Upper lobe of left lung (tissue), 6 donors: ENCODE results near the gene AGBL1. TPM values are rescaled to one million over a fixed set of nuclear protein-coding genes. Genes with fewer than 3 reads are reported as not detected.
A peak's percentile ranks its signal among the peaks of the same experiment; 100 is the strongest.

Source experiments
- ATAC-seq, 2 donors: fragments of 200-7000 bp; cut with Tn5 transposase; one replicate each; pipeline ENCODE4 v1.9.1; 2022; ENCODE audit warnings: mild to moderate bottlenecking in 2 of 2, moderate library complexity in 2 of 2; ENCODE audit not compliant: low FRiP score in 2 of 2
- DNase-seq, 2 donors: peaks; one replicate each; pipeline ENCODE4 v3.0.0-alpha.2; 2019 to 2020
- H3K27ac ChIP-seq, 4 donors: fragments of 200-600 bp; sonication (generic); one replicate each; pipeline ENCODE4 v1.5.1; 2016 to 2019
- H3K27me3 ChIP-seq, 4 donors: fragments of 200-600 bp; sonication (generic); one replicate each; pipeline ENCODE4 v1.5.1; 2017 to 2019
- H3K36me3 ChIP-seq, 4 donors: fragments of 200-600 bp; sonication (generic); one replicate each; pipeline ENCODE4 v1.5.1; 2016 to 2019
- H3K4me1 ChIP-seq, 4 donors: fragments of 200-600 bp; sonication (generic); one replicate each; pipeline ENCODE4 v1.5.1; 2018 to 2019
- H3K4me3 ChIP-seq, 4 donors: fragments of 200-600 bp; sonication (generic); one replicate each; pipeline ENCODE4 v1.5.1; 2017 to 2019; ENCODE audit warnings: mild to moderate bottlenecking in 2 of 4, moderate library complexity in 1 of 4
- H3K9me3 ChIP-seq, 4 donors: fragments of 200-600 bp; sonication (generic); one replicate each; pipeline ENCODE4 v1.5.1; 2018 to 2019
- EP300 ChIP-seq, 4 donors: sonication (generic); formaldehyde crosslinking; IDR thresholded peaks; one replicate each; pipeline ENCODE4 v1.5.1; 2017; ENCODE audit warnings: antibody characterized with exemption in 4 of 4, control low read depth in 2 of 4
- POLR2A ChIP-seq, 4 donors: fragments of 450-650 bp; IDR thresholded peaks; one replicate each; pipeline ENCODE4 v1.5.1; 2016 to 2017; ENCODE audit warnings: antibody characterized with exemption in 4 of 4, mild to moderate bottlenecking in 2 of 4
- POLR2AphosphoS5 ChIP-seq, 2 donors: sonication (generic); formaldehyde crosslinking; IDR thresholded peaks; one replicate each; pipeline ENCODE4 v1.5.1; 2017; ENCODE audit warnings: antibody characterized with exemption in 2 of 2
- WGBS, 2 donors: methylation state at CpG; one replicate each; pipeline ENCODE4 v1.1.5; 2017 to 2018; 5-methylcytosine and 5-hydroxymethylcytosine counted together
- total RNA-seq, 6 donors: library from RNA; depleted of rRNA in 4 of 6; stranded (reverse); fragments of >200 nt in 4 of 6; gene quantifications; one replicate each; pipeline versions ENCODE4 v1.1.0 to v1.2.1, GENCODE V29; 2016 to 2021
- TF ChIP-seq, protein P1 (sequence below), 6 experiments: fragments of 450-650 bp in 4 of 6; fragments of 200-600 bp in 2 of 6; sonication (generic) in 2 of 6; IDR thresholded peaks; one replicate each; pipeline ENCODE4 v1.5.1; 2016 to 2019; ENCODE audit warnings: antibody characterized with exemption in 6 of 6
- donor health status: DM: no; HTN: no; CAD: no; lungs with moderate emphysema.
- donor health status: DM: no; HTN: yes; CAD: no; lungs with severe emphysema.

Gene AGBL1
- total RNA-seq, 6 donors from 2014 or later: 3.1 to 23.0 (median 14.5) TPM

- DNase-seq (peak in 1 of 2 donors; percentile 64), ATAC-seq (peak in 1 of 2 donors; percentile 79)
- no peak overlapping the region for H3K27ac ChIP-seq
- no peaks in the 10 kb centered on the region for H3K36me3 ChIP-seq
- H3K27me3 ChIP-seq: peaks cover 0 to 4% (median 0%) of the 10 kb centered on the region in 4 donors
- TF ChIP-seq POLR2AphosphoS5 (IDR thresholded peaks at IDR 0.05) (no peak), EP300 (IDR thresholded peaks at IDR 0.05) (no peak)
- TF ChIP-seq, protein P1, sequence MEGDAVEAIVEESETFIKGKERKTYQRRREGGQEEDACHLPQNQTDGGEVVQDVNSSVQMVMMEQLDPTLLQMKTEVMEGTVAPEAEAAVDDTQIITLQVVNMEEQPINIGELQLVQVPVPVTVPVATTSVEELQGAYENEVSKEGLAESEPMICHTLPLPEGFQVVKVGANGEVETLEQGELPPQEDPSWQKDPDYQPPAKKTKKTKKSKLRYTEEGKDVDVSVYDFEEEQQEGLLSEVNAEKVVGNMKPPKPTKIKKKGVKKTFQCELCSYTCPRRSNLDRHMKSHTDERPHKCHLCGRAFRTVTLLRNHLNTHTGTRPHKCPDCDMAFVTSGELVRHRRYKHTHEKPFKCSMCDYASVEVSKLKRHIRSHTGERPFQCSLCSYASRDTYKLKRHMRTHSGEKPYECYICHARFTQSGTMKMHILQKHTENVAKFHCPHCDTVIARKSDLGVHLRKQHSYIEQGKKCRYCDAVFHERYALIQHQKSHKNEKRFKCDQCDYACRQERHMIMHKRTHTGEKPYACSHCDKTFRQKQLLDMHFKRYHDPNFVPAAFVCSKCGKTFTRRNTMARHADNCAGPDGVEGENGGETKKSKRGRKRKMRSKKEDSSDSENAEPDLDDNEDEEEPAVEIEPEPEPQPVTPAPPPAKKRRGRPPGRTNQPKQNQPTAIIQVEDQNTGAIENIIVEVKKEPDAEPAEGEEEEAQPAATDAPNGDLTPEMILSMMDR (IDR thresholded peaks at IDR 0.05): peak in 1 of 6 experiments; percentile 28
- H3K4me3 ChIP-seq: no peak overlapping the region
- no peaks in the 10 kb centered on the region for H3K9me3 ChIP-seq
- H3K4me1 ChIP-seq: peaks cover 0 to 24% (median 0%) of the 10 kb centered on the region in 4 donors
- 24 to 31% methylated on average over 2 of the region's 2 CpGs for WGBS, 2 donors
These were observed 2.6 kb upstream of the AGBL1 start for GRCh38 chr15:86077070-86077469.

GRCh38 chr15:86080302-86080701, 631 bp downstream of the AGBL1 start:
- ATAC-seq (no peak), DNase-seq (no peak)
- Histone ChIP-seq H3K27ac (peak overlapping the region in 1 of 4 donors; percentile 40), H3K36me3 (no peaks in the 10 kb centered on the region), H3K4me3 (peak overlapping the region in 2 of 4 donors; percentile 6 to 23), H3K27me3 (peaks cover 0 to 4% (median 0%) of the 10 kb centered on the region in 4 donors), H3K9me3 (no peaks in the 10 kb centered on the region), H3K4me1 (peaks cover 0 to 31% (median 7%) of the 10 kb centered on the region in 4 donors)
- 54% methylated on average over 1 of the region's 1 CpG; no CpG with 5 or more reads in 1 of the 2 donors for WGBS, 2 donors
- TF ChIP-seq EP300 (IDR thresholded peaks at IDR 0.05): no peak
- TF ChIP-seq, protein P1 (IDR thresholded peaks at IDR 0.05): no peak
- TF ChIP-seq POLR2AphosphoS5 (IDR thresholded peaks at IDR 0.05): no peak
- no peak for TF ChIP-seq POLR2A (IDR thresholded peaks at IDR 0.05)

- Histone ChIP-seq H3K27me3 (peaks cover 0 to 4% (median 0%) of the 10 kb centered on the region in 4 donors), H3K36me3 (no peaks in the 10 kb centered on the region), H3K4me1 (peaks cover 0 to 26% (median 7%) of the 10 kb centered on the region in 4 donors), H3K4me3 (no peak overlapping the region), H3K9me3 (no peaks in the 10 kb centered on the region), H3K27ac (peak overlapping the region in 2 of 4 donors; percentile 9 to 57)
- ATAC-seq: peak; percentile 18 to 47
- 20 to 24% methylated on average over 13 of the region's 13 CpGs for WGBS, 2 donors
- no peak for DNase-seq
- TF ChIP-seq POLR2AphosphoS5 (IDR thresholded peaks at IDR 0.05) (no peak), POLR2A (IDR thresholded peaks at IDR 0.05) (no peak), EP300 (IDR thresholded peaks at IDR 0.05) (no peak)
- TF ChIP-seq, protein P1 (IDR thresholded peaks at IDR 0.05): no peak
These were observed 3.1 kb downstream of the AGBL1 start for GRCh38 chr15:86082619-86083380.

GRCh38 chr15:86087808-86088207, 8.1 kb downstream of the AGBL1 start:
- Histone ChIP-seq H3K27me3 (no peaks in the 10 kb centered on the region), H3K4me1 (peaks cover 0 to 6% (median under 1%) of the 10 kb centered on the region in 4 donors), H3K27ac (no peak overlapping the region), H3K36me3 (no peaks in the 10 kb centered on the region), H3K9me3 (no peaks in the 10 kb centered on the region), H3K4me3 (no peak overlapping the region)
- DNase-seq (no peak), ATAC-seq (no peak)
- no peak for TF ChIP-seq EP300 (IDR thresholded peaks at IDR 0.05)
- TF ChIP-seq POLR2A (IDR thresholded peaks at IDR 0.05): no peak
- TF ChIP-seq, protein P1 (IDR thresholded peaks at IDR 0.05): no peak
- no peak for TF ChIP-seq POLR2AphosphoS5 (IDR thresholded peaks at IDR 0.05)
